T-helper 1 cell treated with Interleukin-12 subunit alpha and Interleukin-12 subunit beta and Interleukin-4 antibody, amounts not matched to agents 30 μg/mL and 1 μg/mL, for 36 hours (primary cell): ENCODE results near the gene KIF26B.

Experiments
- H3K27ac Mint-ChIP-seq: one replicate; pipeline ENCODE4 v1.8.0; 2021; ENCODE audit warnings: mild to moderate bottlenecking, mixed read lengths
- H3K27me3 Mint-ChIP-seq: one replicate; pipeline ENCODE4 v1.8.0; 2021; ENCODE audit warnings: low read depth, mixed read lengths
- H3K36me3 Mint-ChIP-seq: one replicate; pipeline ENCODE4 v1.8.0; 2021; ENCODE audit warnings: low read depth, mixed read lengths
- H3K4me1 Mint-ChIP-seq: one replicate; pipeline ENCODE4 v1.8.0; 2021; ENCODE audit warnings: low read depth, mixed read lengths
- H3K4me3 Mint-ChIP-seq: one replicate; pipeline ENCODE4 v1.8.0; 2021; ENCODE audit warnings: mild to moderate bottlenecking, moderate library complexity, mixed read lengths
- H3K9me3 Mint-ChIP-seq: one replicate; pipeline ENCODE4 v1.8.0; 2021; ENCODE audit warnings: mixed read lengths

KIF26B gene

GRCh38 chr1:245501633-245502032 is 346.8 kb downstream of the KIF26B start:
- Mint-ChIP-seq H3K9me3 (no peaks in the 10 kb centered on the region), H3K27me3 (no peaks in the 10 kb centered on the region), H3K36me3 (no peaks in the 10 kb centered on the region), H3K4me1 (no peaks in the 10 kb centered on the region), H3K4me3 (no peak overlapping the region), H3K27ac (no peak overlapping the region)

DNA sequence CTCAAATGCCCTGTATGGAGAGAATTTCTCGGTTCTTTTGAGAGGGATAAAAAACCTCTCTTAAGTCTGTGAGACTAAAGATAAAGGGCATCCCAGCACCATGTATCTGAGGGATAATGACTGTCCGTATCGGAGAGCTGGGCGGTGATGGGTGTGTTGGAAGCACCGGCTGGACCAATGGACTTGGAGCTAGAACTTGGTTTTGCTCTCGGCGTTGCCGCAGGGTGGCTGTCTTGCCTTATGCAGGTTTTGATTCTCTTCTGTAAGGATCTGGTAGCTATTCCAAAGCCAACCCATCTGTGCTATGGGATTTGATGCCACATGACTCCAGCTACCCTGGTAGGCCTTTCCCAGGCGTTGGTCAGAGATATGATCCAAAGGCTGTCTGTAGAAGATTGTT is 348.8 kb downstream of the KIF26B start:
- H3K9me3 Mint-ChIP-seq, result no peaks in the 10 kb centered on the region
- H3K27ac Mint-ChIP-seq, result no peak overlapping the region
- no peak overlapping the region for H3K4me3 Mint-ChIP-seq

GRCh38 chr1:245510144-245510543 is 355.4 kb downstream of the KIF26B start:
- H3K36me3 Mint-ChIP-seq, result no peaks in the 10 kb centered on the region
- H3K4me3 Mint-ChIP-seq, result no peak overlapping the region
- H3K27me3 Mint-ChIP-seq, result peaks cover 4% of the 10 kb centered on the region
- H3K27ac Mint-ChIP-seq, result no peak overlapping the region
- no peaks in the 10 kb centered on the region for H3K9me3 Mint-ChIP-seq
- H3K4me1 Mint-ChIP-seq, result peaks cover 1% of the 10 kb centered on the region

More for the DNA sequence above, 348.8 kb downstream of the KIF26B start:
- Mint-ChIP-seq H3K4me1 (no peaks in the 10 kb centered on the region), H3K36me3 (no peaks in the 10 kb centered on the region), H3K27me3 (no peaks in the 10 kb centered on the region)

DNA sequence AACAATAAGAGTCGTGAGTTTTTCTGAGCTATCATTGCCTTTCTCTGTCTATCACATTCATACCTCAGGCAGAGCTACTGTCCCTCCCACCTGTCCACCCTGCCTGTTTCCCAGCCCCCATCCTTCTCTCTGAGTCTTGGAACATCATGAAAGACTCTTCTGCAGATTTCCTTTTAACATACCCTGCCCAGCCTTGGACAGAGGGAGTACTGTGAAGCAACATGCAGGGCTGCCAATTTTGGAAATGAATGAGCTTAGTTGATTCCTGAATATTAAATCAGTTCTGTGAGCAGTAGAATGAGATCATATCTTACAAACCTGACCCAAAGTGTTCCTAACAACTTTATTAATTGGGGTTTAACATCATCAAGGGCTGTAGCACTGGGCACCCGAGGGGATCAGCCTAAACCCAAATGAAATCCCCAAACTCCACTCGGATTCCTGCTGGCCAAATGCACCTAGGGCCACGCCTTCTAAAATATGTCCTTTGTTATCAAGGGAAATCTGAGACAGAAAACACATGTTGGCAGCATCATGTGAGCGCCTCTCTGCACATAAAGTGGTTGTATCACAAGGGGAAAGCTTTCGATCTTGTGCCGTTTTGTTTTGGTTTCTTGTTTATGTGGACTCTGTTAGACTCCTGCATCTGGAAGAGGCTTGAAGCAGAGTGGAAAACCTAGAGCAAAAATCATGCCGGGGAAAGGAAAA is 357.6 kb downstream of the KIF26B start:
- no peaks in the 10 kb centered on the region for H3K36me3 Mint-ChIP-seq
- peaks cover 4% of the 10 kb centered on the region for H3K27me3 Mint-ChIP-seq
- no peak overlapping the region for H3K27ac Mint-ChIP-seq
- no peaks in the 10 kb centered on the region for H3K9me3 Mint-ChIP-seq
- no peak overlapping the region for H3K4me3 Mint-ChIP-seq
- peaks cover 1% of the 10 kb centered on the region for H3K4me1 Mint-ChIP-seq

- no peaks in the 10 kb centered on the region for H3K9me3 Mint-ChIP-seq
- no peaks in the 10 kb centered on the region for H3K36me3 Mint-ChIP-seq
- H3K27me3 Mint-ChIP-seq, result peaks cover 4% of the 10 kb centered on the region
- H3K4me1 Mint-ChIP-seq, result peaks cover 1% of the 10 kb centered on the region
- no peak overlapping the region for H3K4me3 Mint-ChIP-seq
- H3K27ac Mint-ChIP-seq, result no peak overlapping the region
Observed at GRCh38 chr1:245512980-245513578, 358.3 kb downstream of the KIF26B start.

- Mint-ChIP-seq H3K4me3 (no peak overlapping the region), H3K9me3 (no peaks in the 10 kb centered on the region), H3K4me1 (peaks cover 1% of the 10 kb centered on the region), H3K27ac (no peak overlapping the region), H3K36me3 (no peaks in the 10 kb centered on the region), H3K27me3 (peaks cover 4% of the 10 kb centered on the region)
Observed at GRCh38 chr1:245516284-245516759, 361.5 kb downstream of the KIF26B start.

DNA sequence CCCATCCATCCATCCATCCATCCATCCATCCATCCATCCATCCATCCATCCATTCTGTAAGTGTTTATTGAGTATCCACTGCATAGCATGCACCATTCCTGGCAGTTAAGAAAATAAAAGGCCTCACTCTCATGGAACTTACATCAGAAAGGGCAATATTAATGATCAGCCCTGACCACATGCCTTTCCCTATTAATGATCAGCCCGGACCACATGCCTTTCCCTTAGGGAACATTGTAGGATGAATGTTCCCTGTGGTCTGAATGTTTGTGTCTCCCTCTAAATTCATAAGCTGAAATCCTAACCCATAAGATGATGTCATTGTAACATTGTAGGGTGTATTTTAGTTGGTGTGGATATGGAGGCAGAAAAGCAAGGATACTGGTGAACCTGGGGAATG is 365.8 kb downstream of the KIF26B start:
- no peaks in the 10 kb centered on the region for H3K36me3 Mint-ChIP-seq
- H3K27ac Mint-ChIP-seq, result no peak overlapping the region

GRCh38 chr1:245526141-245526540 is 371.4 kb downstream of the KIF26B start:
- no peaks in the 10 kb centered on the region for H3K36me3 Mint-ChIP-seq
- no peaks in the 10 kb centered on the region for H3K4me1 Mint-ChIP-seq
- no peak overlapping the region for H3K27ac Mint-ChIP-seq
- peaks cover 3% of the 10 kb centered on the region for H3K27me3 Mint-ChIP-seq
- H3K9me3 Mint-ChIP-seq, result no peaks in the 10 kb centered on the region
- no peak overlapping the region for H3K4me3 Mint-ChIP-seq

More for the DNA sequence above, 365.8 kb downstream of the KIF26B start:
- Mint-ChIP-seq H3K4me3 (no peak overlapping the region), H3K9me3 (no peaks in the 10 kb centered on the region), H3K27me3 (peaks cover 3% of the 10 kb centered on the region), H3K4me1 (no peaks in the 10 kb centered on the region)

DNA sequence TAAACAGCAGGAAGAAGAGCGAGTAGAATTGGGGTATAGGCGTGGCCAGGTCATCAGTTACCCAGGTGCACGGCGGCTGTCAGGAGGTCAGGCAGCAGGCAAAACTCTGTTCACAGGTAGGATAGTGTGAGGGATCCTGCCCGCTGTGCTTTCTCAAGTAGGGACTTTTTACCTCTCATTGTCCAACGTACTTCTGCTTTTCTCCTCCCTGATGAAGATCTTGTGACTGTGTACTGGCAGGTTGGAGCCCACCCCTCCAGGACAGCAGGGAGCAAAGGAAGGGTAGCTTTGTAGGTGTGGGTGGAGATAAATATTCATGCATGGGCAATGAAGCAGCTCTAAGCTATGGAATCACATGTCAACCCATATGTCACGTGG is 373.5 kb downstream of the KIF26B start:
- H3K27ac Mint-ChIP-seq, result no peak overlapping the region
- H3K36me3 Mint-ChIP-seq, result no peaks in the 10 kb centered on the region
- peaks cover 3% of the 10 kb centered on the region for H3K27me3 Mint-ChIP-seq
- H3K4me1 Mint-ChIP-seq, result no peaks in the 10 kb centered on the region
- no peaks in the 10 kb centered on the region for H3K9me3 Mint-ChIP-seq
- H3K4me3 Mint-ChIP-seq, result no peak overlapping the region

DNA sequence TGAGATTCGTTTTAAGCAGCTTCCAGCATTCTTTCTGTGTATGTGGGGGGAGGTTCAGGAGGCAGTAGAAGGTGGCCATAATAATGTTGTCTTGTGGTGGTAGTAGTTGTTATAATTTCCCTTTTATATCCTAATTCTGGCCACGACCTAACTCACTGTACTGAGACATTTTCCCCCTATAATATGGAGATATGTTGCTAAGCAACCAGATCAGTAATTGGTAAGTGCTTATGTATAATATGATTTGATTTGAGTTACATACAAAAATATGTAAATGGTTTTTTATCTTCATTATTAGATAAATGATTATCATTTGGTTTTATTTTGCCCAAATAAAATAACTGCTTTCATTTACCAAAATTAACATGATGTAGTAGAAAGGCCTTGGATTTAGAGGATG is 376.2 kb downstream of the KIF26B start:
- no peaks in the 10 kb centered on the region for H3K9me3 Mint-ChIP-seq
- H3K27me3 Mint-ChIP-seq, result no peaks in the 10 kb centered on the region
- no peak overlapping the region for H3K27ac Mint-ChIP-seq
- H3K36me3 Mint-ChIP-seq, result no peaks in the 10 kb centered on the region
- H3K4me3 Mint-ChIP-seq, result no peak overlapping the region
- no peaks in the 10 kb centered on the region for H3K4me1 Mint-ChIP-seq

DNA sequence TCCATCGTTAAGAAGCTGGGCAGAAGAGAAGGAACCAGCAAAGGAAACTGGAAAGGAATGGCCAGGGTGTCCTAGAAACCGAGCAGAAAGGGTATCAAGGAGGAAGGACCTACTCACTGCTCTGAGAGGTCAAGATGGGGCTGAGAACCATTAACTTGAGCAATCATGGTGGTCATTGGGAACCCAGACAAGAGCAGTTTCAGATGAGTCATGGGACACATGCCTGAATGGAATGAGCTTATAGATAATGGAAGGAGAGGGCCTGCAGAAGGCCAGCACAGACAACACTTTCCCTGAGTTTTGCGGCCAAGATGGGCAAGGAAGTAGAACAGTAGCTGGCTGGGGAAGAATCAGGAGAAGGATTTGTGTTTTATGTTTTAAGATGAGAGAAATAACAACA is 383.2 kb downstream of the KIF26B start:
- H3K4me1 Mint-ChIP-seq, result no peaks in the 10 kb centered on the region

DNA sequence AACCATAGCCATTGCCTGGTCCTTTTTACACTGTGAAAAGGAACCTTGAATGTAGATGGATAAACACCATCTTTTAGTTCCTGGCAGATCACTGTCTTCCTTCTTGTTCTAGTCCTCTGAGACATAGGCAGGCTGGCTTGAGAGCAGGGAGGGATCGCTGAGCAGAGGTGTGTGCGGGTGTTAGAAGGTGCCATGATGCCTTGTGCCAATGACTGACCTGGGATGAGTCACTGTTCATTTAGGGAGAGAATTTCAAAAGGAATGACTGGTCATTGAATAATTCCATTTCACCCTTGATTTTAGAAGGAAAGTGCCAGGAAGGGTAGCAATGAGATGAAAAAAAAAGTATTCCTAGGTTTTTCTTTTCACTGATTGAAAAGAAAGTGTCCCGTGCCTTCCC is 383.9 kb downstream of the KIF26B start:
- Mint-ChIP-seq H3K27ac (no peak overlapping the region), H3K4me1 (no peaks in the 10 kb centered on the region), H3K27me3 (no peaks in the 10 kb centered on the region), H3K4me3 (no peak overlapping the region), H3K36me3 (no peaks in the 10 kb centered on the region), H3K9me3 (no peaks in the 10 kb centered on the region)

More for the DNA sequence above, 383.2 kb downstream of the KIF26B start:
- H3K27me3 Mint-ChIP-seq, result no peaks in the 10 kb centered on the region
- no peak overlapping the region for H3K4me3 Mint-ChIP-seq
- H3K27ac Mint-ChIP-seq, result no peak overlapping the region
- no peaks in the 10 kb centered on the region for H3K36me3 Mint-ChIP-seq
- H3K9me3 Mint-ChIP-seq, result no peaks in the 10 kb centered on the region

DNA sequence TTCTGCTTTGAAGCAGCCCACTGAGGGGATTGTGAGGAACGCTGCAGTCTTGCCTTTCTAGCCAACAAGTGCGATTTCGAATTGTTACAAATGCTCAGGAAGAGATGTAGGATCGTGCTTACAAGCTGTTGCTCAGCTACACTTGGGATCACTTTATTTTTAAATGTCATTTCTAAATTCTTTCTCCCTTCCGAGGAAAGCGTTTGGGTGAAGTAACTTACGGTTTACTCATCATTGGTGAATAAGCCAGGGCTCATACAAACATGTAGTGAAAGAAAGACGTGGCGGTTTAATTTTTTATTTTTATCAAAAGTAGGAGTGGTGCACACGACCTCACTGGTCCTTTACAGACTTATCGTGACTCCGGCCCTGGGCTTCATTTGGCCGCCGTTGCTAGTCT is 386.6 kb downstream of the KIF26B start:
- Mint-ChIP-seq H3K4me3 (no peak overlapping the region), H3K27ac (no peak overlapping the region), H3K27me3 (no peaks in the 10 kb centered on the region), H3K36me3 (no peaks in the 10 kb centered on the region), H3K4me1 (no peaks in the 10 kb centered on the region), H3K9me3 (no peaks in the 10 kb centered on the region)

- Mint-ChIP-seq H3K27me3 (no peaks in the 10 kb centered on the region), H3K4me1 (no peaks in the 10 kb centered on the region), H3K36me3 (no peaks in the 10 kb centered on the region), H3K27ac (no peak overlapping the region), H3K9me3 (no peaks in the 10 kb centered on the region), H3K4me3 (no peak overlapping the region)
Observed at GRCh38 chr1:245542365-245542764, 387.6 kb downstream of the KIF26B start.

GRCh38 chr1:245544236-245544635 is 389.5 kb downstream of the KIF26B start:
- Mint-ChIP-seq H3K27me3 (no peaks in the 10 kb centered on the region), H3K9me3 (no peaks in the 10 kb centered on the region), H3K4me3 (no peak overlapping the region), H3K36me3 (no peaks in the 10 kb centered on the region), H3K27ac (no peak overlapping the region), H3K4me1 (no peaks in the 10 kb centered on the region)
